ENCODE data around the gene SLC25A47.

SLC25A47 gene

DNA sequence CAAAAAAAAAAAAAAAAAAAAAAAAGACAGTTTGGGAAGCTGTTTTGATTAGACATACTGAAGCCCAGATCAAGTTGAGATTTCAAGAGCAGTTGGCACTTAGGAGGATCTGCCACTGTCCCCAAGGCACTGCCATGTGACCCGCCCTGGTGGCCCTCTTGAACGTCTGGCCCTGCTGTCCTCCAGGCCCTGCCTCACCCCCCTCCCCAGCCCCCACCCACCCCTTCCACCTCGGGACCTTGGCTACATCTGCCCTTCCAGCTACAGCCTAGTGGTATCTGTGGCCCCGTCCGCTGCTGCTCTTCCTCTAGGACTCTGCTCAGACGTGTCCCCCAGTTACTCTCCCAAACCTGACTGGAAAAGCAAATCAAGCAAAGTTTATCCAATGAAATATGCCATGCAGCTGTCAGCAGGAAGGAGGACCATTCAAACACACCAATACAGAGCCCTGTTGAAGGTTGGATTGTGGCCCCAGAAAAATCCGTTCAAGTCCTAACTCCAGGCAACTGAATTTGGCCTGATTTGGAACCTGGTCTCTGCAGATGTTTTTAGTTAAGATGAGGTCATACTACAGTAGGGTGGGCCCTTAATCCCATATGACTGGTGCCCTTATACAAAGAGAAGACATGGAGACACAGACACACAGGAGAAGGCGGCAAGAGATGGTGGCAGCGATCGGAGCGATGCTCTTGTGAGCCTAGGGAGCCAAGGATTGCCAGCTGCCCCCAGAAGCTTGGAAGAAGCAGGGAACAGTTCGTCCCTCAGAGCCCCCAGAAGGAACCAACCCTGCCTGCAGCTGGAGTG is 34.6 kb upstream of the SLC25A47 start:
- TF ChIP-seq, protein P1, sequence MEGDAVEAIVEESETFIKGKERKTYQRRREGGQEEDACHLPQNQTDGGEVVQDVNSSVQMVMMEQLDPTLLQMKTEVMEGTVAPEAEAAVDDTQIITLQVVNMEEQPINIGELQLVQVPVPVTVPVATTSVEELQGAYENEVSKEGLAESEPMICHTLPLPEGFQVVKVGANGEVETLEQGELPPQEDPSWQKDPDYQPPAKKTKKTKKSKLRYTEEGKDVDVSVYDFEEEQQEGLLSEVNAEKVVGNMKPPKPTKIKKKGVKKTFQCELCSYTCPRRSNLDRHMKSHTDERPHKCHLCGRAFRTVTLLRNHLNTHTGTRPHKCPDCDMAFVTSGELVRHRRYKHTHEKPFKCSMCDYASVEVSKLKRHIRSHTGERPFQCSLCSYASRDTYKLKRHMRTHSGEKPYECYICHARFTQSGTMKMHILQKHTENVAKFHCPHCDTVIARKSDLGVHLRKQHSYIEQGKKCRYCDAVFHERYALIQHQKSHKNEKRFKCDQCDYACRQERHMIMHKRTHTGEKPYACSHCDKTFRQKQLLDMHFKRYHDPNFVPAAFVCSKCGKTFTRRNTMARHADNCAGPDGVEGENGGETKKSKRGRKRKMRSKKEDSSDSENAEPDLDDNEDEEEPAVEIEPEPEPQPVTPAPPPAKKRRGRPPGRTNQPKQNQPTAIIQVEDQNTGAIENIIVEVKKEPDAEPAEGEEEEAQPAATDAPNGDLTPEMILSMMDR (conservative IDR thresholded peaks at IDR 0.05; ENCODE audit: low read length) = no peak
- TF ChIP-seq EZH2phosphoT487 (IDR thresholded peaks at IDR 0.05; ENCODE audit: borderline replicate concordance) = no peak

GRCh38 chr14:100289916-100290606 is 33.1 kb upstream of the SLC25A47 start:
- no peak overlapping the region for H3K4me3 ChIP-seq (ENCODE audit: low read length, poor library complexity, severe bottlenecking)
- H3F3A ChIP-seq (ENCODE audit: low read depth) = no peaks in the 10 kb centered on the region
- H2AFZ ChIP-seq (ENCODE audit: low read length) = no peak overlapping the region
- TF ChIP-seq EZH2phosphoT487 (IDR thresholded peaks at IDR 0.05; ENCODE audit: borderline replicate concordance) = no peak
- TF ChIP-seq, protein P1 (conservative IDR thresholded peaks at IDR 0.05; ENCODE audit: low read length) = no peak
- H3K4me2 ChIP-seq (ENCODE audit: low read depth, low read length, poor library complexity, severe bottlenecking) = no peak overlapping the region
- H3K27me3 ChIP-seq (ENCODE audit: insufficient read depth, low read length, poor library complexity, severe bottlenecking) = no peaks in the 10 kb centered on the region
- H3K9ac ChIP-seq (ENCODE audit: low read depth, low read length, poor library complexity, severe bottlenecking) = no peak overlapping the region
- no peaks in the 10 kb centered on the region for H3K4me1 ChIP-seq (ENCODE audit: insufficient read depth, low read length, poor library complexity, severe bottlenecking)
- H3K79me2 ChIP-seq (ENCODE audit: insufficient read depth, low read length) = no peaks in the 10 kb centered on the region
- H3K36me3 ChIP-seq (ENCODE audit: insufficient read depth, low read length) = peaks cover 26% of the 10 kb centered on the region; the same call in 1 of the 2 replicates
- H3K9me3 ChIP-seq (ENCODE audit: insufficient read depth, low read depth, low read length) = no peaks in the 10 kb centered on the region
- peaks cover 3% of the 10 kb centered on the region for H4K20me1 ChIP-seq (ENCODE audit: insufficient read depth, low read length, poor library complexity, severe bottlenecking)
- no peaks in the 10 kb centered on the region for H3K9me2 ChIP-seq (replicated peaks; ENCODE audit: low read depth, low read length)

More for the DNA sequence above, 34.6 kb upstream of the SLC25A47 start:
- Histone ChIP-seq H4K20me1 (ENCODE audit: insufficient read depth, low read length, poor library complexity, severe bottlenecking) (peaks cover 7% of the 10 kb centered on the region), H3K27me3 (ENCODE audit: insufficient read depth, low read length, poor library complexity, severe bottlenecking) (no peaks in the 10 kb centered on the region), H3K4me3 (ENCODE audit: low read length, poor library complexity, severe bottlenecking) (no peak overlapping the region), H3F3A (ENCODE audit: low read depth) (no peaks in the 10 kb centered on the region), H3K4me2 (ENCODE audit: low read depth, low read length, poor library complexity, severe bottlenecking) (no peak overlapping the region), H3K9me3 (ENCODE audit: insufficient read depth, low read depth, low read length) (no peaks in the 10 kb centered on the region), H3K9ac (ENCODE audit: low read depth, low read length, poor library complexity, severe bottlenecking) (no peak overlapping the region), H3K36me3 (ENCODE audit: insufficient read depth, low read length) (peaks cover 26% of the 10 kb centered on the region; the same call in 1 of the 2 replicates), H3K4me1 (ENCODE audit: insufficient read depth, low read length, poor library complexity, severe bottlenecking) (no peaks in the 10 kb centered on the region), H3K79me2 (ENCODE audit: insufficient read depth, low read length) (no peaks in the 10 kb centered on the region; the same call in 1 of the 2 replicates), H2AFZ (ENCODE audit: low read length) (no peak overlapping the region), H3K9me2 (replicated peaks; ENCODE audit: low read depth, low read length) (no peaks in the 10 kb centered on the region)

DNA sequence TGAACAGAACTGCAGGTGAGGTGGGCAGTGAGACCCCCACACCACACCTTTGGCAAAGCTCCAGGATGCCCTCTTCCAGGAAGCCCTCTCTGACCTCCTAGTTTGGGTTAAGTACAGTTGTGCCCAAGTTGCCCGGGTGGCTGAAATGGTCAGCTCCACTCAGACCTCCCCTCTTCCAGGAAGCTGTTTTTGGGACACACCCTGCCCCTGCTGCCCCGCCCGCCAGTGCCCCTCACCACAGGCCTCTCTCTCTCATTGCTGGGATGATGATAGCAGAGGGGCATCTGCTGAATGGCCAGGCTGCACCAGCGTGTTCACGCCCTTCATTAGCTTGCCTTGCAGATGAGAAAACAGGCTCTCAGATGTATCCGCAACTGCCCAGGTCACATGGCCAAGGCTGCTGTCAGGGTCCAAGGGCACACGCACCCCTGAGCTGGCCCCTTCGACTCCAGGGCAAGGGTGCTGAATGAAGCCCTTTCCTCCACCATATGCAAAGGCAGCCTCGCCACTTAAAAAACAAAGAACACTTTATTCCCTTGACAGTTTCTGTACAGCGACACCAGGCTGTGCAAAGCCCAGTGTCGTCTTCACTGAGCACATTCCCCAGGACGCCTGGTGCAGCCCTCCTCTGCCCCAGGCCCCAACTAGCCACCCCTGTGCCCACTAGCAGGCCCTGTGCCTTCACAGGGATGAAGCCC is 32.4 kb upstream of the SLC25A47 start:
- Histone ChIP-seq H2AFZ (ENCODE audit: low read length) (no peak overlapping the region), H4K20me1 (ENCODE audit: insufficient read depth, low read length, poor library complexity, severe bottlenecking) (peaks cover 3% of the 10 kb centered on the region), H3K9ac (ENCODE audit: low read depth, low read length, poor library complexity, severe bottlenecking) (no peak overlapping the region)

More for the DNA sequence above, 32.4 kb upstream of the SLC25A47 start:
- Histone ChIP-seq H3K4me1 (ENCODE audit: insufficient read depth, low read length, poor library complexity, severe bottlenecking) (no peaks in the 10 kb centered on the region), H3K4me2 (ENCODE audit: low read depth, low read length, poor library complexity, severe bottlenecking) (no peak overlapping the region), H3K9me2 (replicated peaks; ENCODE audit: low read depth, low read length) (no peaks in the 10 kb centered on the region), H3K4me3 (ENCODE audit: low read length, poor library complexity, severe bottlenecking) (no peak overlapping the region), H3K27me3 (ENCODE audit: insufficient read depth, low read length, poor library complexity, severe bottlenecking) (no peaks in the 10 kb centered on the region), H3K36me3 (ENCODE audit: insufficient read depth, low read length) (peaks cover 26% of the 10 kb centered on the region; the same call in 1 of the 2 replicates), H3K79me2 (ENCODE audit: insufficient read depth, low read length) (no peaks in the 10 kb centered on the region), H3F3A (ENCODE audit: low read depth) (no peaks in the 10 kb centered on the region), H3K9me3 (ENCODE audit: insufficient read depth, low read depth, low read length) (no peaks in the 10 kb centered on the region)
- TF ChIP-seq EZH2phosphoT487 (IDR thresholded peaks at IDR 0.05; ENCODE audit: borderline replicate concordance) = no peak
- TF ChIP-seq, protein P1 (conservative IDR thresholded peaks at IDR 0.05; ENCODE audit: low read length) = no peak
